Measurements from ENCODE around the gene ZSCAN12. TPM values are rescaled to one million over a fixed set of nuclear protein-coding genes. Genes with fewer than 3 reads are reported as not detected.

ZSCAN12 gene
- total and polyA plus RNA-seq, 2 of the 13 experiments (the other 11 are each of a cell fraction or from before 2014, with no cell fraction given): 2.8 to 8.9 TPM

- TF ChIP-seq ZNF609 (CRISPR knock-in tag; IDR thresholded peaks at IDR 0.05; ENCODE audit: borderline replicate concordance): no peak
- no peak for TF ChIP-seq CEBPG (CRISPR knock-in tag; IDR thresholded peaks at IDR 0.05)
- no peak for TF ChIP-seq ZNF282 (IDR thresholded peaks at IDR 0.05; ENCODE audit: partially characterized antibody)
- peak; percentile 89 for TF ChIP-seq RBFOX2 (IDR thresholded peaks at IDR 0.05; ENCODE audit: low read depth, low read length)
- TF ChIP-seq PAXIP1 (CRISPR knock-in tag; conservative IDR thresholded peaks at IDR 0.05): peak; percentile 65
- no peak for TF ChIP-seq TCF12 (IDR thresholded peaks at IDR 0.05)
- peak; percentile 94 for TF ChIP-seq TCF12 (CRISPR knock-in tag; IDR thresholded peaks at IDR 0.05)
- TF ChIP-seq GMEB2 (CRISPR knock-in tag; IDR thresholded peaks at IDR 0.05; ENCODE audit: low read depth): peak; percentile 73
- no peak for TF ChIP-seq ZNF367 (CRISPR knock-in tag; IDR thresholded peaks at IDR 0.05; ENCODE audit: borderline replicate concordance)
- TF ChIP-seq ZBTB25 (CRISPR knock-in tag; IDR thresholded peaks at IDR 0.05): peak; percentile 89
- no peak for TF ChIP-seq FOXK2 (IDR thresholded peaks at IDR 0.05)
- 0 out of 2 replicates have a peak, but pooled peaks have one; percentile 48 for TF ChIP-seq ZBTB39 (CRISPR knock-in tag; IDR thresholded peaks at IDR 0.05)
- peak; percentile 14; the same call in 1 of the 2 replicates for TF ChIP-seq RFX5 (IDR thresholded peaks at IDR 0.05; ENCODE audit: low read depth, low read length)
- TF ChIP-seq ZNF496 (CRISPR knock-in tag; IDR thresholded peaks at IDR 0.05; ENCODE audit: insufficient replicate concordance): no peak
- TF ChIP-seq DRAP1 (CRISPR knock-in tag; IDR thresholded peaks at IDR 0.05): peak; percentile 69
Observed at GRCh38 chr6:28399350-28400121, at the start of gene ZSCAN12 (continued).

Measured in HepG2 (cell line).